ENCODE measurements around the gene FGF14.

Gene FGF14

GRCh38 chr13:101751488-101751887, 650.4 kb downstream of the FGF14 start:
- no peak for DNase-seq

GRCh38 chr13:101749584-101749983, 652.3 kb downstream of the FGF14 start:
- DNase-seq: no peak

DNA sequence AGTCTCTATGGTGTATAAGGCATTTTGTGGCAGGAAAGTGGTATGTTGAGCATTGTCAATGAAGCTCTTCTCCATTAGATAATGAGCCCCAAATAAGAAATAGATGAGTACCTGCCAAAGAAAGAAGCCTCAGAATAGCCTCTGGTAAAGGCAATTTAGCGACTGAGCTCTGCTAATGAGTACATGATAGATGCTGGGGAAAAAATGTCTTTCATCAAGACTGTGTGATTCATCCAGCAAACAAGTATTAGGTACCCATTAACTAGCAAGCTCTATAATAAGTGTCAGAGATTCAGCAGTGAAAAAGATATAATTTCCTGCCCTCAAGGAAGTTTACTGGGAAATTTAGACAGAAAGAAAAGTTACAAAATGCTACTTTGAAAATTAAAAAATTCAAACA, 654.8 kb downstream of the FGF14 start:
- no peak for DNase-seq

GRCh38 chr13:101746513-101746912, 655.3 kb downstream of the FGF14 start:
- no peak for DNase-seq

DNA sequence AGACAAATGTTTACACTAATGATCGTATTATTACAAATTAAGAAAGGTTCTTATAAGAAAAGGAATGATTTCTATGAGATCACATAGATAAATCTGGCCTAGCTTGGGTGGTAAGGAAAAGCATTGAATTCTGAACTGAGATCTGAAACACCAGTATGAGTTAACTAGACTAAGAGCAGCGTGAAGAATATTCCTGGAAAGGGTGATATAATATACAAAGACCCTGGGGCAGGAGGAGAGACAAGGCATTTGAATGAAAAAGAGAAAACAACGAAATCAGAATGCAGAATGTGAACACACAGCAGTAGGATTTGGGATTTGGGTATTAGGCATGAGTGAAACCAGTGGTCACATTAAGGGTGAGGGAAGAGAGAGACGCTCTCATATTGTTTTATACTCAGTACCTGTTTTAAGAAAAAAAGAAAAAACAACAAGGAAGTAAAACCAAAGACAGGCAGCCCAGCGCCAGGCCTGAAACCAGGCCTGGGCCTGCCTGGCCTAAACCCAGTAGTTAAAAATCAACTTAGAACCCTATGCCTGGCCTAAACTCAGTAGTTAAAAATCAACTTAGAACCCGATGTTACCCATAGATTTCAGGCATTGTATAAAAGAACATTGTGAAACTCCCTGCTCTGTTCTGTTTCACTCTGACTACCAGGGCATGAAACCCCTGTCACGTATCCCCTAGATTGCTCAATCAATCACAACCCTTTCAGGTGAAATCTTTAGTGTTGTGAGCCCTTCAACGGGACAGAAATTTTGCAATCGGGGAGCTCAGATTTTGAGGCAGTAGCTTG, 662.3 kb downstream of the FGF14 start:
- DNase-seq: no peak

GRCh38 chr13:101738336-101738735, 663.5 kb downstream of the FGF14 start:
- no peak for DNase-seq

- DNase-seq: no peak
Observed at GRCh38 chr13:101736566-101736965, 665.3 kb downstream of the FGF14 start.

DNA sequence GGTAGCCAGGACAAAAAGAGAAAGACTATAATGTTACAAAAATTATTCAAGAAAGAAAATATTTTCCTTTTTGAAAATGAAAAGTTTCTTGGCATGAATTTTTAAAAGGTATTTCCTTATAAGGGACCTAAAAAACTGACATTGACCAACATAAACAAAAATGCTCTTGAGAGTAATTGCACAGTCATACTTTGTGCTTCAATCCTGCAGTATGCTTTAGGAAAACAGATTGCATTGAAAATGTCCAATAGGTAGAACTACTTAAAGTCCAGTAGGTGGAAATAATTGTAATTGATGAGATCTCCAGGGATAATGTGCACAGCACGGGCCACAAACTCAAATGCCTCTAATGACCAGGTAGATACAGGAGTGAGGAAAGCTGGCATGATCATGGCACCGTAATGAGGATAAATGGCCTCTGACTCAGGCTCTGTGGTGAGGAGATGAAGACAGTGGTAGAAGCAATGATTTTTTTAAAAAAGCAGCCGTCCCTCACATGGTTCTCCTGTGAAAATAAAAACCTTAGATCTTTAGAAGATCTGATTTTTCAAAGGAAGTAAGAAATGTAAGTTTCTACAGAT, 671.3 kb downstream of the FGF14 start:
- no peak for DNase-seq

DNA sequence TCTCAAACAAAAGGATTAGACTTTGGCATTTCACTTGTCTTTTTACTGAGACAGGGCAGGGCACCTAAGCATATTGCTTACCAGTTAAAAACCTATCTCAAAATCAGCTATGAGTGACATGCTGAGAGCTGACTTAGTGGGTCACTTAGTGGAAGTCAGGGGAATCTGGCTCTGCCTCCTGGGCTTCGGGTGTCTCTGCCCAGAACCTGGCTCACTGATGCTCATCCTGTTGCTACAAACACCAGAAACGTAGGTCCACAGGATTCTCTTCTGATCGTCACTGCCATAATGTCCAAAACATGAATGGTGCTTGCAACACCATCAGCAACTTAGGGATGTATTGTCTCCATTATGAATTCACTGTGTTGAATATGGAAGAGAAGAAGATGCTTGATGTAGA, 673.2 kb downstream of the FGF14 start:
- DNase-seq: no peak

GRCh38 chr13:101728021-101728420, 673.8 kb downstream of the FGF14 start:
- DNase-seq: no peak

DNA sequence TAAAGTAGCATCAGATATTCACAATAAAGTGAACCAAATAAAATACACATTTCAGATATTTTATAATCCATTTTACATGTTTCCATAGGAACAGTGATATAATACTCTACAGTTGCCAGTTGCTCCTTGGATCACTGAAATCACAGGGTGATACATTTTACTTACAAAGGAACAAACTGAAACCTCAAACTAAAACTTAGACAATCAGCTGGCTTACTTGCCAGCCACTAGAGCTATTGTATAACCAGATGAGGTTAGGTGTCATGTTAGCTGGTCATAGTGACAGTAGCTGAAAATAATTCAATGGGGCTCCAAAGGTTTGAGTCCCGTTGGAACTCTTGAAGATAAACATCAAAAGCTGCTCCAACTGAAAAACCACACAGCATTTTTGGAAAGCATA, 674.7 kb downstream of the FGF14 start:
- no peak for DNase-seq

GRCh38 chr13:101726681-101727080, 675.2 kb downstream of the FGF14 start:
- DNase-seq: no peak

DNA sequence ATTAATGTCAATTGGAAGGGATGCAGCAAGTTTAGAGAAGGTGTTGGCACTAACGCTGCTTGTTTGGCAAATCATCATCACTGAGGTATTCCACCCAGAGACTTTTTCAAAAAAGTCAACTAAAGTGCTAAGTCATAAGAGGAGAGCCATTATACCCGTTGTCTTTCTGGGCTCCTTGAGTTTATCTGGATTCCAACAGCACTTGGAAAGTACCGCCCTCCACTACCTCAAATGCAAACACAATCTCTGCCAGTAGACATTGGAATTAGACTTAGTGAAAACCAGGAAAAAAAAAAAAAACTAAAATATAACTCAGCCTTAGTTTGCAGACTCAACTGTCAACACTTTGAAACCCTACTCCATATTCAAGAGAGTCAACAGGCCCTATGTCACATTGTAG, 683.4 kb downstream of the FGF14 start:
- DNase-seq: no peak

GRCh38 chr13:101717353-101717752, 684.5 kb downstream of the FGF14 start:
- no peak for DNase-seq

- no peak for DNase-seq
Observed at GRCh38 chr13:101714195-101714594, 687.7 kb downstream of the FGF14 start.

- no peak for DNase-seq
Observed at GRCh38 chr13:101712026-101712348, 689.9 kb downstream of the FGF14 start.

DNA sequence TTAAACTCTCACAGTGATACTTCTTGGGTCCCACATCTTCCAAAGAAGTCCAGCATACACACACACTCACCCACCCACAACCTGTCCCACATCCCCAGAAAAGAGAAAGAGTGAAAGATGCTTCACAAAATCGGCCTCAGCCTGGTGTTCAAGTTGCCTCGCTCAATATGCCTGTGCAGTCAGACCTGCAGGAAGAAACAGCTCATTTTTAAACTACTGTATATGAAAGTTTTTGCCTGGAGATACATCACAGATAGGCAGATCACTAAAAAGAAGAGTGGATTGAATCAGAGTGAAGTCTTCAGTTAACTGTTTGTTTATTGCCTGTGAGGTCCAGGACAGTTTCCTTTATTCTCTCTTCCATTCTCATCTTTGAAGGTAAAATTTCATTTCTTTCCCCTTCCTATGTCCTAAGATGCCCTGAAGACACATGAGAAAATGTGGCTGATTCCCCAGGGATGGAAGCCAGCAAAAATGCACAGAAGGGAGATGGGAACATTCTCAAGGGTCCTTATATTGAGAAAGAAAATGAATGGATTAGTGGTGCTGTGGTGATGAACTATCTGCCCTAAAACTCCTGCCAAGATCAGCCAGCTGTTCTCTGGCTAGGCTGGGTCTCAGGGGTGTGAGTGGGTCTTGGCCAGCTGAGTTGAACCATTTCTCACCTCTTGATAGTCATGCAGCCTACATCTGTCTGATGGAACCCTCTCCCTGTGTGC, 690.4 kb downstream of the FGF14 start:
- no peak for DNase-seq

- no peak for DNase-seq
Observed at GRCh38 chr13:101709952-101710351, 691.9 kb downstream of the FGF14 start.

DNA sequence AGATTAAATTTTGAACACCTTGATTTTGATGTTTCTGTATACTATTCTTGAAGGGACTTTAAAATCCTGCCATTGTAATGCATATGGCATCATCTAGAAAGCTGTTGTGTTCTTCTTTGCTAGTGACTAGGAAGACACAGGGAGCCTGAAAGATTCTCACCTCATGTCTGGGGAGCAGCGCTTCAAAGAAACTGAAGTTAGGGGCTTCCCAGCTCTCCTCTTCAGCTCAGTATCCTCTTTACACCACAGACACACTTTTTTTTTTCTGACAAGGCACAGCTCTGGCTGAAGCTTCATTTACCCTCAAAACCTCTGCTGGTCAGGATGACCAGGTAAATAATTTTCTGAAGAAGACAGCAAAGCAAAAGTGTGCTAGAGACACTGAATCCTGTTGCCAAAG, 693.7 kb downstream of the FGF14 start:
- DNase-seq: no peak

- DNase-seq: no peak
Observed at GRCh38 chr13:101707659-101708058, 694.2 kb downstream of the FGF14 start.

- peak; percentile 60 for DNase-seq
Observed at GRCh38 chr13:101706651-101707050, 695.2 kb downstream of the FGF14 start.

DNA sequence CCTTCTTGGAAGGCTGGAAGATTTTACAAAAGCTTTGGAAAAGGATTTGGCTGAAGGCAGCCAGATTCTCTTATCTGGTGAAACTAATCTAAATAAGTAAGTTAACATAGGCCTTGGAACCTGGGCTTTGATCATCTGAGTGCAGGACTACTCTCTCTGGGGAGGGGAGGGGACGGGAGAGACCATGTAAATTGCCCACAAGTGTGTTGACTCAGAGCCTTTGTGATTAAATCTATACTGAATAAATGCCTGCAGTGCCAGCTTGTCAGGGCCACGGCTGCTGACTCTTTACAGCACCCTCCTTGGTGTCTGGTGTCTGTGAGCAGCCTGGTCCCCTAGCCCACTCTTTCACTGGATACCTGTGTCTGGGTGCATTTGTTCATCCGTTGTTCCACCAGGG, 698.0 kb downstream of the FGF14 start:
- DNase-seq: no peak

- DNase-seq: no peak
Observed at GRCh38 chr13:101703081-101703480, 698.8 kb downstream of the FGF14 start.

DNA sequence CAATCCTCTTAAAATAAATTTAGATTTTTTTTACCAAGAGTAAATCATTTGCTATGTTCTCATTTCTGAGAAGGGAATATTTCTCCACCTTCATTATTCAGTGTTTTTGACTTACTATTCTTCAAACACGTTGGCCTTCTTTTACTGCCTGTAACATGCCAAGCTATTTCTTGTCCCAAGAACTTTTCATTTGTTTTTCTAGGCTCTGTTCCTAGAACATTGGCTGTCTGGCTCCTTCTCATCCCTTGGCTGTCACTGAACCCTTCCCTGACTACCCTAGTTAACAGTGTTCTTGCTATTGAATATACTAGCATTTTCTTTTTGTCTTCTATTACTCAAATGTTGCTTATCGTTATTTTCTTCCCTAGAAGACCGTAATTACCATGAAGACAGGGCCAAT, 701.2 kb downstream of the FGF14 start:
- no peak for DNase-seq

All from femur (tissue), 1 donor.